ENCODE results near the gene COL5A3. TPM values are rescaled to one million over a fixed set of nuclear protein-coding genes. Genes with fewer than 3 reads are reported as not detected.

The COL5A3 gene
- total RNA-seq, 1 donor from 2014 or later: 68.7 TPM

DNA sequence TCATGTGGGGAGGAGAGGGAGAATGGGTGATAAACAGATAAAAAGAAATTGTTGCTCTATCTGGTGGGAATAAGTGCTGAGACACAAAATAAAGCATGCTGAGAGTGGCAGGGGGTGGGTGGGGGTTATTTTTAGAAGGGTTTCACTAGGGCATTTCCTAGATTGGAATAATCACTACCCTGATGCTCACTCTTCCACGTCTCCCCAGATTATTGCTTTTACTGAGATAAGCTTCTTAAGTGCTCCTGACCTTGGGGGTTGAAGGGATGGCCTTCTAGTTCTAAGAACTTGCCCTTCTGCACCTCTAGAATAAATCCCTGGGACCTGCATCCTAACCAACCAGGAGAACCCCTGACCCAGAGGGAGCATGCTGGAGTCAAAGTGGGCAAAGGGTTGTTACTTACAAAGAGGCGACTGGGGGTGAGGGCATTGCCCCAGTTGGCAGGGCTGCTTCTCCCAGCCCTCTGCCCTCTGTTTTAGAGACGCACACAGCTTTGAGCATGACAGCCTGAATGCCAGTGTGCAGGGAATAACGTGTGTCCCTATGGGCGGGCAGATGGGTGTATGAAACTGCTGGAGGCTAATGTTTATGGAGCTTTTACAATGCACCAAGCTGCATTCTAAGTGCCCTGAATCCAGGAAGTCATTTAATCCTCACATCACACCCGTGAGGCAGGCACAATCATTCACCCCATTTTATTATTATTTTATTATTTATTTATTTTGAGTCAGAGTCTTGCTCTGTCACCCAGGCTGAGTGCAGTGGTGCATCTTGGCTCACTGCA lies 3.7 kb upstream of the COL5A3 start:
- no peak for TF ChIP-seq CTCF (IDR thresholded peaks at IDR 0.05)
- Mint-ChIP-seq H3K4me1 (ENCODE audit: unreplicated experiment) (peaks cover 19% of the 10 kb centered on the region), H3K36me3 (ENCODE audit: unreplicated experiment) (no peaks in the 10 kb centered on the region), H3K4me3 (ENCODE audit: unreplicated experiment) (no peak overlapping the region), H3K9me3 (ENCODE audit: unreplicated experiment) (no peaks in the 10 kb centered on the region), H3K27ac (ENCODE audit: unreplicated experiment) (no peak overlapping the region), H3K27me3 (ENCODE audit: unreplicated experiment) (peaks cover 10% of the 10 kb centered on the region)
- DNase-seq (ENCODE audit: extremely low spot score, unreplicated experiment): no peak

DNA sequence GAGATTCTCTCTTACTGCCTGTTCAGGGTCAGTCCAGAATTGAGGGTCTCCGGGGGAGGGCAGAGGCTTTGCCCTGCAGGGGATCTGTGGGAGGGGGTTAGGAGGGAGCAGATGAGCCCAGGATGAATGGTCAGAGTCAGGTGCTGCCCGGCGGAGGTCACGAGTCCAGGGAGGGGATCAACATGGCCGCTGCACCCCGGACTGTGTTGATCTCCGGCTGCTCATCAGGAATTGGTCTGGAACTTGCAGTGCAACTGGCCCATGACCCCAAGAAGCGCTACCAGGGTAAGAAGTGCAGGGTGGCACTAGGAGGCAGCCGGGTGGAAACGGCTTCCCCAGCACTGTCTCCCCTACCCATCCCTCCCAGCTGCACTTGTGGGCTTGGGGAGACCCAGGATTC lies 3.0 kb upstream of the COL5A3 start, which contains the start of gene RDH8:
RDH8 (plus strand) TSS at position 168 of the 400 bp plus-strand sequence; CDS start at position 183, 15 bp downstream.
- H3K4me3 Mint-ChIP-seq (ENCODE audit: unreplicated experiment): no peak within 1 kb of the TSS
- peaks cover 24% of the 10 kb centered on the region for H3K4me1 Mint-ChIP-seq (ENCODE audit: unreplicated experiment)
- no peak for TF ChIP-seq CTCF (IDR thresholded peaks at IDR 0.05)
- H3K36me3 Mint-ChIP-seq (ENCODE audit: unreplicated experiment): no peaks in the 10 kb centered on the region
- no peaks in the 10 kb centered on the region for H3K9me3 Mint-ChIP-seq (ENCODE audit: unreplicated experiment)
- H3K27ac Mint-ChIP-seq (ENCODE audit: unreplicated experiment): peak within 1 kb of the TSS; percentile 23
- no peak for DNase-seq (ENCODE audit: extremely low spot score, unreplicated experiment)
- peaks cover 10% of the 10 kb centered on the region for H3K27me3 Mint-ChIP-seq (ENCODE audit: unreplicated experiment)

- H3K27me3 Mint-ChIP-seq (ENCODE audit: unreplicated experiment): peaks cover 10% of the 10 kb centered on the region
- no peak overlapping the region for H3K27ac Mint-ChIP-seq (ENCODE audit: unreplicated experiment)
- no peak for DNase-seq (ENCODE audit: extremely low spot score, unreplicated experiment)
- no peak for TF ChIP-seq CTCF (IDR thresholded peaks at IDR 0.05)
- H3K4me3 Mint-ChIP-seq (ENCODE audit: unreplicated experiment): no peak overlapping the region
- H3K36me3 Mint-ChIP-seq (ENCODE audit: unreplicated experiment): no peaks in the 10 kb centered on the region
- no peaks in the 10 kb centered on the region for H3K9me3 Mint-ChIP-seq (ENCODE audit: unreplicated experiment)
- H3K4me1 Mint-ChIP-seq (ENCODE audit: unreplicated experiment): peaks cover 34% of the 10 kb centered on the region
These were observed 1.7 kb upstream of the COL5A3 start for GRCh38 chr19:10011974-10012373.

- Mint-ChIP-seq H3K27ac (ENCODE audit: unreplicated experiment) (peak overlapping the region; percentile 68), H3K27me3 (ENCODE audit: unreplicated experiment) (peaks cover 10% of the 10 kb centered on the region), H3K36me3 (ENCODE audit: unreplicated experiment) (no peaks in the 10 kb centered on the region), H3K9me3 (ENCODE audit: unreplicated experiment) (no peaks in the 10 kb centered on the region), H3K4me1 (ENCODE audit: unreplicated experiment) (peaks cover 45% of the 10 kb centered on the region), H3K4me3 (ENCODE audit: unreplicated experiment) (peak overlapping the region; percentile 69)
- DNase-seq (ENCODE audit: extremely low spot score, unreplicated experiment): no peak
- no peak for TF ChIP-seq CTCF (IDR thresholded peaks at IDR 0.05)
These were observed 635 bp upstream of the COL5A3 start for GRCh38 chr19:10010939-10011338.

GRCh38 chr19:10009714-10010224 lies 535 bp downstream of the COL5A3 start:
- peak overlapping the region; percentile 48 for H3K27ac Mint-ChIP-seq (ENCODE audit: unreplicated experiment)

More at GRCh38 chr19:10009714-10010224, 535 bp downstream of the COL5A3 start:
- Mint-ChIP-seq H3K36me3 (ENCODE audit: unreplicated experiment) (peaks cover 2% of the 10 kb centered on the region), H3K4me3 (ENCODE audit: unreplicated experiment) (peak overlapping the region; percentile 81), H3K9me3 (ENCODE audit: unreplicated experiment) (no peaks in the 10 kb centered on the region), H3K4me1 (ENCODE audit: unreplicated experiment) (peaks cover 49% of the 10 kb centered on the region), H3K27me3 (ENCODE audit: unreplicated experiment) (peaks cover 10% of the 10 kb centered on the region)
- no peak for DNase-seq (ENCODE audit: extremely low spot score, unreplicated experiment)
- no peak for TF ChIP-seq CTCF (IDR thresholded peaks at IDR 0.05)
